NK-92 (cell line): Measurements from ENCODE around the gene PTPN18.

Experiments
- DNase-seq: peaks from one replicate; lab custom pipeline; 2025; ENCODE audit not compliant: unreplicated experiment; lab: John Stamatoyannopoulos, UW

PTPN18 gene

DNA sequence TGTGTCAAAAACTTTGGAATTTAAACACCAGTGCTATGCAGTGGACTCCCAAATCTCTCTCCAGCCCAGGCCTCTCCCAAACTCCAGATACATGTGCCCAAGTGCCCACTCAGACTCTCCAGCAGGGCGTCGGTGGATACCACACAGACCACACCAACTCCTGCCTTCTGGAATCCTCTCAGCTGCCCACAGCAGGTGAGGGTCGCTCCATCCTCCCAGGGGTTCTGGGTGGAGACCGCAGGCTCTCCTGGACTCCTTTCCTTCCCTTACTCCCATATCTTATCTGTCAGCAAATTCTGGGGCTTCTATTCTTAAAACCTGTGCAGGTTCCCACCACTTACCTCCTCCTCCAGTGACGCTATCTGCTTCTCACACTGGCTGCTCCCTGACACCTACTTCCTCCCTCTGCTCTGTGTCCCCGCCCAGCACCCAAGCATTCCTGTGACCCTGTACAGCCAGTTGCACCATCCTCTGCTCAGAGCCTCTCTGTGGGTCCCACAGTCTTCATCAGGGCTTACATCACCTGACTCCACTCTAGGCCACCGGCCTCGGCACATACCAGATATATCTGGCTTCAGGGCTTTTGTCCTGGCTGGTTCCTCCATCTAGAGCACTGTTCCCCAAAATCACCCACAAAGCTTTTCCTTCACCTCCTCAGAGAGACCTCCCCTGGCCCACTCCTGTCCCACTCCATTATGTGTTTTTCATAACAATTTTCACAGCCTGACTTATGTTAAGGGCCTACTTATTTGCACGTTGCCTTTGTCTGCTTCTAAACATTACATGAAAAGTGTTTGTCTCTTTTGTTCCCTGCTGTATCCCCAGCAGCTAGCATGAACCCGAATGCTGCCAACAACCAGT lies 15.7 kb upstream of the PTPN18 start:
- DNase-seq = no peak

DNA sequence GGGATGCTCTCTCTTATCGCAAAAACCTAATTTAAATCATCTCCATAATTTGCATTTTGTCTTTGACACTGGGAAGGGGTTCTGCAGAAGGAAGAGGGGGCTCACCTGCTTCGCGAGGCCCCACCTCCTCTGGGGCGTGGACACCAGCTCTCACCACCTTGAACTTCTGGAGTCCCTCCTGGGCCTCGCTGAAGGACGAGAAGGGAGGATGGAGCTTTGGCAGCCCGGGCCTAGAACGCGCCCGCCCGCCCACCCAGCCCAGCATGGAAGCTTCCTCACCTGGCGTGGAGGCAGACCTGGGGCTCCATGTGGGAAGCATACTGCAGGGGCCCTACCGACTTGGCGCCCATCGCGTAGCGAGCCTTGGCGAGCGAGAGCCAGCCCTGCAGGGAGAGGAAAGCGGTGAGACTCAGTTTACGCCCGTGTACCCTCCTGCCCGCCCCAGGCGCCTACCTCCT lies 14.3 kb upstream of the PTPN18 start:
- no peak for DNase-seq

DNA sequence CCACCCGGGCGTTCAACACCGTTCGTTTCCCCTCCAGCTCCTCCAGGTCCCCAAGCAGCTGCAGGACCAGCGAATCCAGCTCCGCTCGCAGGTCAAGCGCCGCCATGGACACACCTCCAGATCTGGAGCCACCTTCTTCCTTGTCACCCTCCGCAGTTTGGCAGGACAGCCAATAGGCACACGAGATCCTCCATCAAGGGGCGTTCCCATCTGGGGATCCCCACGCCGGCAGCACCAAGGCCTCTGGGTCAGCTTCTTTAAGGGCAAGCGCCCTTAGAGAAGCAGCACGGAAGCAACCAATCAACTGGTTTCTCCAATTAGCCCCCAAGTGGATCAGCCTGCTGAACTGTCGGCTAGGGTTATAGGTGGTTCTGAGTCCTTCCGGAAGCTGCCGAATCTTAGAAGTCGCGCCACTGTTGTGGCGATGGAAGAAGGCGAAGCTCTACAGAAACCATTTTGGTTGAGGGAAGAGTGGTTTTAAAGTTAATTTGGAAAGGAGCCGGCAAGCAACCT lies 13.8 kb upstream of the PTPN18 start:
- DNase-seq = peak; percentile 38

DNA sequence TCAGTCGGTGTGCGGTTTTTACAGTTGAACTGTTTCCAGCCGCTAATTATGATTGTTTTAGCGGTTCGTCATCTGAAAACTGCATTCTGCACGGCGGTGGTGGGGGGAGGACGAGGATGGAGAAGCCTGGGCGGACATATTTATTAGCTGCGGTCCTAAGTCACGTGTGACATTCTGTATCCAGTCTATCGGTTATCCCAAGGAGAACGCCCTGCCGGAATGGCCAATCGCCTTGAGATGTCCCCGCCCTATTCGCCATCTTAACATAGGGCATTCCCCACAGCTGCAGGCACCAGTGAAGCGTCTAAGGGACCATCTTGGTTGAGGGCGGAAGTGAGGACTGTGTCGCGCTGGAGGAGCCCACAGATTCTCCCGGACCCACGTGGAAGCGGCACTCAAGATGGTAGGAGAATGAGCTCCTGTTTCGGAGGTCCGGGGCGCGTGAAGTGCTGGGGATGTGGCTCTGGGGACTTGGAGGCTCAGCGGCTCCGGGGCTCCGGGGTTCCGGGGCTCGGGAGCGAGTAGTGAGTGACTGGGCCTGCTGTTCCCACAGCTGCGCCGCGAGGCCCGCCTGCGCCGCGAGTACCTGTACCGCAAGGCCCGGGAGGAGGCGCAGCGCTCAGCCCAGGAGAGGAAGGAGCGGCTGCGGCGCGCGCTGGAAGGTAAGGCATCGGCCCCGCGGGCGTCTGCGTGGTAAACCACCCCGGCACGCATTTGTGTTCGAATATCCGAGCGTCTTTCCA lies 13.2 kb upstream of the PTPN18 start, which contains the start of gene IMP4:
TSS of gene IMP4 (plus strand) at position 365 of the 743 bp plus-strand sequence. CDS start at position 401, 36 bp downstream.
- peak; percentile 73 for DNase-seq

DNA sequence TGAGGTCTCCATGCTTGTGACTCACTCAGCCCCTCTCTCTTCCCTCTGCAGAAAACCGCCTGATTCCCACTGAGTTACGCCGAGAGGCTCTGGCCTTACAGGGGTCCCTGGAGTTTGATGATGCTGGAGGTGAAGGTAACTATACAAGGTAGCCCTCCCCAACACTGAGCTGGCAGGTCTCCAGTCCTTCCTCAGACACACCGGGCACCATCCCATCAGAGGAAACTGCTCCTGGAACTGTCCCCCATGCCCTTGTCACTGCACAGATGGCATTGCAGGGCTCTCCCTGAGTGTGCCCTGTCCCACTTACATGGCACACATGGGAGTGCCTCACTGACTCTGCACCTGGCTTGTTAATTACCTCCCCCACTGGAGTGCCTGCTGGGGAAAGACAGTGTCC lies 11.3 kb upstream of the PTPN18 start:
- no peak for DNase-seq

DNA sequence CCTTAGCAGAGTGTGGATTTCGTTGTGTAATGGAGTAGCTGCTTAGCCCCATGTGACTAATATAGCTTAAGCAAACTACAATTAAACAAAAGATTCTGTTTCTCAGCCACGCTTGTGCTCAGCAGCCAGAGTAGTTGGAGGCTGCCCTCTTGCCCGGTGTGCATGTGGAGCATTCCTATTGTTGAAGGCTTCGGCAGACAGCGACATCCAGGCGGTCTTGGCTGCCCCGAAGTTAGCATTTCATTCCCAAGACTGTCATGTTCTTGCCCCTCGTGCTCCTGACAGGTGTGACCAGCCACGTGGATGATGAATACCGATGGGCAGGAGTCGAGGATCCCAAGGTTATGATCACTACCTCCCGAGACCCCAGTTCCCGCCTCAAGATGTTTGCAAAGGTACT lies 10.8 kb upstream of the PTPN18 start:
- no peak for DNase-seq

DNA sequence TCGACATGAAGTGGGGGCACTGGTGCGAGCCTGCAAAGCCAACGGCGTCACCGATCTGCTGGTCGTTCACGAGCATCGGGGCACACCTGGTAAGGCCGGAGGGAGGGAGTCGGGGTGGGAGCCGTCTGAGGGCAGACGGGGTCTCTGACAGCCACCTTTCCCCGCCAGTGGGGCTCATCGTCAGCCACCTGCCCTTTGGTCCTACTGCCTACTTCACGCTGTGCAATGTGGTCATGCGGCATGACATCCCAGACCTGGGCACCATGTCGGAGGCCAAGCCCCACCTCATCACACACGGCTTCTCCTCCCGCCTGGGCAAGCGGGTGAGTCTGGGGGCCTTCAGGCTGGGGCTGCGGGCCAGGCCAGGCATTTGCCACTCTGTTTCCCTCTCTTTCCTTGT lies 10.2 kb upstream of the PTPN18 start:
- no peak for DNase-seq

DNA sequence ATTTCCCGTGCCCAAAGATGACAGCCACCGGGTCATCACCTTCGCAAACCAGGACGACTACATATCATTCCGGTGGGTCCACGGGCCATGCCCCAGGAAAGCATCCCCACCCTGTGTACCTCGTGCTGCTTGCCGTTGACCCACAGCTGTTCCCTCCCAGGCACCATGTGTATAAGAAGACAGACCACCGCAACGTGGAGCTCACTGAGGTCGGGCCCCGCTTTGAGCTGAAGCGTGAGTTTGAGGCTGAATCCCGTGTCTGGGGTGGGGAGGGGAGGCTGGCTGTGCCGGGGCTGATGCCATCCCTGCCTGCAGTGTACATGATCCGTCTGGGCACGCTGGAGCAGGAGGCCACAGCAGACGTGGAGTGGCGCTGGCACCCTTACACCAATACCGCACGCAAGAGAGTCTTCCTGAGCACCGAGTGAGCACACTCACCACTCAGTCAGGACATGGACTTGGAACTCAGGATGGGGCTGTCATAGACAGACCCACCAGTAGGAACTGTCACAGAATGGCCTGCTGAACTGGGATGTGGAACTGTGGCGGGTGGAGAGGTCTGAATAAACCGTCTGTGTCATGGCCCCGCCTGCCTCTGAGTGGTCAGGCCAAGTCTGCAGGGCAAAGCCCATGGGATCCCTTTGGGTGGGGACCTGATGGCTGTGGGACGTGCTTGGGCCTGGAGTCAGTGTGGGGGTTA lies 9.7 kb upstream of the PTPN18 start:
- no peak for DNase-seq

DNA sequence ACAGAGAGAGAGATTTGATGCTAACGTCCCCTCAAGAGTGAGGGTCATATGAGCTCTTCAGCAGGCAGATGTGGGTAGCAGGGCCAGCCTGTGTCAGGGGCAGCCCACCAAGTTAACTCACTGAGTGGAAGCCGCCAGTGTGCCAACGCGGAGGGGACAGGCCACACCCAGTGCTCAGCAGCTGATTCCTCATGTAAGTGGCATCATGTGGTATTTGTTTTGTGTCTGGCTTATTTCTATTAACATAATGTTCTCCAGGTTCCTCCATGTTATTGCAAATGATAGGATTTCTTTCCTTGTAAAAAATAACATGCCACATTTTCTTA lies 9.2 kb upstream of the PTPN18 start:
- DNase-seq = no peak

DNA sequence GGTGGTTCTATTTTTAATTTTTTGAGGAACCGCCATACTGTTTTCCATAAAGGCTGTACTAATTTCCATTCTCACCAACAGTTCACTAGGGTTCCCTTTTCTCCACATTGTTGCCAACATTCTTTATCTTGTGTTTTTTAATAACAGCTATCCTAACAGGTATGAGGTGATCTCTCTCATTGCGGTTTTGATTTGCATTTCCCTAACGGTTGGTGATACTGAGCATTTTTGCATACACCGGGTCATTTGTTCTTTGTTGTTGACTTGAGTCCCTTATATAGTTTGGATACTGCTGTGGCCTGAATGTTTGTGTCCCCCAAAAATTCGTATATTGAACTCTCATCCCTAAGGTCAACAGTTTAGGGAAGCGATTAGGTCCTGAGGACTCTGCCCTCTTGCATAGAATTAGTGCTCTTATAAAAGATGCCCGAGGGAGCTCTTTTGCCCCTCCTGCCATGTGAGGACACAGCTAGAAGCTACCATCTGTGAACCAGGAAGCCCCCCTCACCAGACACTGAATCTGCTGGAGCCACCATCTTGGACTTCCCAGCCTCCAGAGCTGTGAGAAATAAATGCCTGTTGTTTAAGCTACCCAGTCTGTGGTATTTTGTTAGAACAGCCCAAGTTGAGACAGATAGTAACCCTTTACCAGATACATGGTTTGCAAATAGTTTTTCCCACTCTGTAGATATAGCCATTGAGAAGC lies 8.5 kb upstream of the PTPN18 start:
- DNase-seq = no peak

DNA sequence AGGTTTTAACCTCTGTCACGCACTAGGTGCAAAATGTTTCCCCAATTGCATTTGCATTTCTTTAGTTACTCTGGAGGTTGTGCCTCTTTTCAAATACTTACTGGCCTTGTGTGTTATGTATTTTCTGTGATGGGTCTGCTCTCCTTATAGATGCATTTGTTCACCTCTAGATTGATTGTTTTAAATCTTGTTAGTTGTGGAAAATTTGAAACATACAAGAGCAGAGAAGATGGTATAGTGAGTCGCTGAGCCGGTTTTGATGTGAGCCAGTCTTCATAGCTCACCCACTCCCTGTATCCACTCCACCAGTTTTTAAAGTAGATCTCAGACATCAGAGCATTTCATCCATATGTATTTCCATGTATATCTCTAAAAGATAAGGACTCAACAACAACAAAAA lies 6.7 kb upstream of the PTPN18 start:
- no peak for DNase-seq

DNA sequence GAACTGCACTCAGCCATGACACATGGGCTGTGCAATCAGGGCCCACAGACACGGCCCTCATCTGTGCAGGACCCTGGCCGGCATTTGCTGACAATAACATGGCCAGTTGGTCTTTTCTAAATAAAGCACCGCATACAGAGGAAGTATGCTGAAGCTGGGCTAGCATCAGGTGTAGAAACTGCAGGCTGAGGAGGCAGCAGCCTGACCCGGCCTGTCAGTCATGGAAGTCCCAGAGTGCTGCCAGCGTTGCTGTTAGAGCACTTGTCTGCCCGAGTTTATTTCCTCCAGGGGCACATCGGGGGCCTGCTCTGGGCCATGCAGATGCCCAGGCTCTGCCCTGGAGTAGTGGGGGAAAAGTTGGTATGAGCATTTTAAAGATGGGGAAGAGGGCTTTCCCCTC lies 4.1 kb upstream of the PTPN18 start:
- DNase-seq = no peak

DNA sequence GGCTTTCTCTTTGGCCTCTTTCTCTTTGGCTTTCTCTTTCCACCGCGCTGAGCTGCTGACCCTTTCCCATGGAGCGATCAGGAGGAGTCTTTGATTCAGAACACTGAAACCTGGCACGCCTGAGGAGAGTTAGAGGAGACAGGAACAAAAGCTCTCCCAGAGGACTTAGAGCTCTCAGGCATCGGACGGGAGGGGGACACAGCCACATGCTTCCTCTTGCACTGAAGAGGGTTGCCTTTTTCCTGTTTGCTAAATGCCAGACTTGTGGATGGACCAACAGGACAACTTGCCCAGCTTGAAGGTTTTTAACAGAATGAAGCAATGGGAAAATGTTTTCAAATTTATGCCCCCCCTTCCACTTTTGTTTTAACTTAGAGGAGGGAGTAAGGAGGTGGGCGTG lies 3.6 kb upstream of the PTPN18 start:
- no peak for DNase-seq

DNA sequence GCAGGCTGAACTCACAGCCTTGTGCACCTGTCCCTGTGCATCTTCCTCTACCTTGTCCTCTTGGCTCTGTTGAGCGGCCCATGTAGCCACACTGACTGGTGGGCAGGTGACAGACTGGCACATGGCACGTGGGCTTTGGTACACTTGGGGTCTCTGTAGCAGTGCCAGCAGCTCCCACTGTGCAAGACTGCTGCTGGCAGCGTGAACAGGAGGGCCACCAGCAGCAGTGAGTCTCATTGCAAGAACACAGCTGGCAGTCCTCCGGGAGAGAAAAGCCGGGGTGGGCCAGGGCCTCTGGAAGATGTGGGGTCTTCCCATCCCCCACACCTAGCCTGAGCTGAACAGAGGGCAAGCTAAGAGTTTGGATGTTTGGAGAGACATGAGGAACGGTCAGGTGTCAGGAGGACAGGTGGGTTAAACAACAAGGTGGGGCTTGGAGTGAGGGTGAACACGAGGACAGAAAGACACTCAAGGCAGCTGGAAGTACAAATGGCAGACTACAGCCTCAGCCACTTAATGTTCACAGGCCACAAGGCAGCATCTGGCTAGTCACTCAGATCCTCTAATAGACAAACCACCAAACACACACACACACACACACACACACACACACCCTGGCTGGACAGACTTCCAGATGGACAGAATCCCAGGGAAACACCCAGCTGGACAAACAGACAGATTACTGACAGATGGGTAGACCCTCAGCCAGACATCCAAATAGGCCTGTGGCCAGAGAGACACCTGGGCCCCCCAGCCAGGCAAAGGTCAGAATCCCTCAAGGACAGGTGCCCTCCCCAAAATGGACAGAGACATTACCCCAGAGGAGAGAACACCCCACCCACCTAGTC lies 2.3 kb upstream of the PTPN18 start:
- no peak for DNase-seq

DNA sequence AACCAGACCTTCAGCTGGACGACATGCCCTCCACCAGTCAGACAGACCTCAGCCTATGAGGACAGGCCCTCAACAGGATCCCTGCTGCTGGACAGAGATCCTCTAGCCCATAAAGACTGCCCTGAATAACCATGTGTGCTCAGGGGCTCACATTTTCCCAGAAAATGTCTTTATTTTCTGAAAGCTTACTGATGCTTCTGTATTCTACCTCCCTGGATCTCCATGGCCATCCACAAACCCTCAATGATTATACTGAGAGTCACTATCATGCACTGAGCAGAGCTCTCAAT lies 1.8 kb upstream of the PTPN18 start:
- no peak for DNase-seq

DNA sequence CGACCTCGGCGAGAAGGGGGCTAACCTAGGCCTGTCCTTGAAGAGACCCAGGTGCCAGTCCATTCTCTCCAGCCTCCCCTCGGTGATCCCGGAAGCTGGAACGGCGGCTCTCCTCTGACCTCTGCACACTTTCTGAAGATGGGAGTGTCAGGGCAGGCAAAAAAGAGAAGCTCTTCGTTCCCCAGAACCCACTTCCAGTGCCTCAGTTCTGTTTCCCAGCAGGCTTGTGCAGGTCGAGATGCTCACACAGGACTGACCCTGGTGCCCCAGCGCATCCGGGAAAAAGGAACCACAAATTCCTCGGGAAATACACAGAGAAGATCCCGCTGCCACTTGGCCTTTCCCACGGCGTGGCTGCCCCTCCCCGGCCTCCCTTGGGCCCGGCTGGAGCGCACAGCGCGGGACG lies 681 bp upstream of the PTPN18 start:
- DNase-seq = no peak

DNA sequence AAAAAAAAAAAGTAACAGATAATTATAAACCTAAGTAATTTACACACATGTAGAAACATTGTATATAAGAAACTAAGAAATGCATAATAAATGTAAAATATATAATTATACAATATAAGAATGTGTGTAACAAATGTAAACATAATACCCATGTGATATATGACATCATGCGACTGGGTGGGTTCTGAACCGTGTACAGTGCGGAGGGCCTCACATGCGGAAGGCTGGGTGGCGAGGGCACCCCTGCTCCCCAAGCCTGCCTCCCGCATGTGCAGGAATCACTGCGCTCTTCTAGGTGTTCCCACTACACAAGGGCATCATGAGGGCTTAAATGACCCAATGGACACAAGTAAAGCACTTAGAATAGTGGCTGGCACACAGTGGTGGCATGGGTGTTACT lies 2.0 kb downstream of the PTPN18 start:
- DNase-seq = no peak

DNA sequence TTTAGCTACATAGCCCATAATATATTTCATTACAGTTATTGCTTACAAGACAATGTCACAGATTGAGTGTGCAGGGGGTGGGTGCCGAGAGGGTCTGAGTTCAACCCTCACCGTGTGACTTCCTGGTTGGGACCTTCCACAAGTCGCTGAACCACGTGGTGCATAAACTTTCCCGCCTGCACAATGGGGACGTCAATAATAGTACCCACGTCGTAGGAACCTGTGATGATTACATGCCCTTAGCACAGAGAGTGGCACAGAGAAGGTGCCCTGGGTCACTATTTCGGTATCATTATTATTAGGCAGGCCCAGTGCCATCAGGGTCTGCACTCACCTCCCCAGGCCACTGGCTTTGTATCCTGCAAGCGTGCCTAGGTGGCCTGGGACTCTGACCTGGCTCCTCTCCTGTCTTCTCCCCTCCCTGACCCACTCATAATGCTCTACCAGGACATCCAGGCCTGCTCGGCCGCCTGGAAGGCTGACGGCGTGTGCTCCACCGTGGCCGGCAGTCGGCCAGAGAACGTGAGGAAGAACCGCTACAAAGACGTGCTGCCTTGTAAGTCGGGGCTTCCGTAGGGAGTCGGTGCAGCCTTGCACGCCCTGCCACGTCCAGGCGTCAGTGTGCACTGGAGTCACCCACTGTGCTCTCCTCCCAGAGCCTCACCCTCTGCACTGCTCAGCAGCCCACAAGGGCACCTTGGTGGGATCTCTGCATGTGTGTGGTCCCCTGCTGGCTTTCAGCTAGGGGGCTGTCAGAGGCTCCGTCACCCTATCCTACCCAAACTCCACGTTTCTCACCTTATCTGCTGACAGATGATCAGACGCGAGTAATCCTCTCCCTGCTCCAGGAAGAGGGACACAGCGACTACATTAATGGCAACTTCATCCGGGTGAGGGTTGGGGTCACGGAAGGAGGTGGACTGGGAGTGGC lies 2.8 kb downstream of the PTPN18 start:
- no peak for DNase-seq

DNA sequence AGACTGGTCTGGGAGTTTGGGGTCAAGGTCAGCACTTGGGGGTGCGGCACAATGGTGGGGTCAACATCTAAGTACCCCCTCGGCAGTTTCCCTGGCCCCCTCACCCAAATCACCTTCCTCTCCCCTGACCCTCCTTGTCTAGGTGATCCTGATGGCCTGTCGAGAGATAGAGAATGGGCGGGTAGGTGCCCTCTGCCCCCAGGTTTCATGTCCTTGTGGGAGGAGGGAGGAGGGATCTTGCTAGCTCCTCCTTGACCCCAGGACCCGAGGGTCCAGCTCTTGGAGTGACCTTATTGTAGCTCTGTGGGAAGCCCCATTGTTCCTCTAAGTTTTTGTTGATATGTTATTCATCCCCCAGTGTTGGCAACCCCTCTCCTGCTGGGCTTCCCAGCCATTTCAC lies 3.6 kb downstream of the PTPN18 start:
- no peak for DNase-seq
